NCI-H2227 treated with DMSO at 0.1 percent for 48 hours (cell line): ENCODE data around the gene CCR8.
"Not testable (repeated sequence)": the region's sequence is repeated elsewhere in the genome, so short reads cannot be mapped to it uniquely, and the experiment has no call there.

Source experiments
- DNase-seq: peaks from one replicate; lab custom pipeline; 2025; lab: John Stamatoyannopoulos, UW

Gene CCR8

GRCh38 chr3:39315420-39315819 lies 14.1 kb upstream of the CCR8 start:
- no peak for DNase-seq

GRCh38 chr3:39317571-39318169 lies 11.8 kb upstream of the CCR8 start:
- DNase-seq, result no peak

GRCh38 chr3:39318301-39318700 lies 11.2 kb upstream of the CCR8 start:
- DNase-seq, result no peak

GRCh38 chr3:39319249-39319648 lies 10.3 kb upstream of the CCR8 start:
- no peak for DNase-seq

DNA sequence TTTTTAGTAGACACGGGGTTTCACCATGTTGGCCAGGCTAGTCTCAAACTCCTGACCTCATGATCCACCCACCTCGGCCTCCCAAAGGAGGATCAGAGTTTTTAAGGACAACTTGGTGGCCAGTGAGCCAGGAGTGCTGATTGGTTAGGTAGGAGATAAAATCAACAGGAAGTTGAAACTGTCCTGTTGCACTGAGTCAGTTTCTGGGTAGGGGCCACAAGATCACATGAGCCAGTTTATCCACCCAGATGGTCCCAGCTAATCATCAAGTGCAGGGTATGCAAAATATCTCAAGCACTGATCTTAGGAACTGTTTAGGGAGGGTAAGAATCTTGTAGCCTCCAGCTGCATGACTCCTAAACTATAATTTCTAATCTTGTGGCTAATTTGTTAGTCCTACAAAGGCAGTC lies 7.9 kb upstream of the CCR8 start:
- not testable (repeated sequence) for DNase-seq

DNA sequence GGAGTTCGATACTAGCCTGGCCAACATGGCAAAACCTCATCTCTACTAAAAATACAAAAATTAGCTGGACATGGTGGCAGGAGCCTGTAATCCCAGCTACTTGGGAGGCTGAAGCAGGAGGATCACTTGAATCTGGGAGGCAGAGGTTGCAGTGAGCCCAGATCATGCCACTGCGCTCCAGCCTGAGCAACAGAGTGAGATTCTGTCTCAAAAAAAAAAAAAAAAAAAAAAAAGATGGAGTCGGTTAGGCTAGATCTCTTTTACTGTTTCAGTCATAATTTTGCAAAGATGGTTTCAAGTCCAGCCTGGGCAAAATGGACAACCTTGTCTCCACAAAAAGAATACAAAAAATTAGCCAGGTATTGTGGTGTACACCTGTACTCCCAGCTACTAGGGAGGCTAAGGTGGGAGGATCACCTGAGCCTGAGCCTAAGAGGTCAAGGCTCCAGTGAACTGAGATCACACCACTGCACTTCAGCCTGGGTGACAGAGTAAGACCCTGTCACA lies 7.2 kb upstream of the CCR8 start:
- not testable (repeated sequence) for DNase-seq

GRCh38 chr3:39322936-39323335 lies 6.6 kb upstream of the CCR8 start:
- no peak for DNase-seq

DNA sequence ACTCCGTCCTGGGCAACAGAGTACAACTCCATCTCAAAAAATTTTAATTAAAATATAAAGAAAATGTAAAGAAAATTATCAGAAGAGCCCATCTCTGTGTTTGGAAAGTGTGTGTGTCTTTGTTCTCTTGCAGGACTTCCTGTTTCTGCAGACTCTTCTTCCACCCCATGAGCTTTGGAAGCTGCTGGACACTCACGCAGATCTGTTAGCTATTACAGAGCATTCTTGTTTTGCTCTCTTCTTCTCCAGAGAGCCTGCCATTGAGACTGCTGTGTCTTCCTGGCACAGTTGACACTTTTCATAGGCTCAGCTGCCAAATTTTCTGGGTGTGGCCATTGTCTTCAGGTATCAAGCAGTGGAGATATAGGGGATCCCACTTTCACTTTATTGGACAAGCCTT lies 6.0 kb upstream of the CCR8 start:
- DNase-seq, result no peak

DNA sequence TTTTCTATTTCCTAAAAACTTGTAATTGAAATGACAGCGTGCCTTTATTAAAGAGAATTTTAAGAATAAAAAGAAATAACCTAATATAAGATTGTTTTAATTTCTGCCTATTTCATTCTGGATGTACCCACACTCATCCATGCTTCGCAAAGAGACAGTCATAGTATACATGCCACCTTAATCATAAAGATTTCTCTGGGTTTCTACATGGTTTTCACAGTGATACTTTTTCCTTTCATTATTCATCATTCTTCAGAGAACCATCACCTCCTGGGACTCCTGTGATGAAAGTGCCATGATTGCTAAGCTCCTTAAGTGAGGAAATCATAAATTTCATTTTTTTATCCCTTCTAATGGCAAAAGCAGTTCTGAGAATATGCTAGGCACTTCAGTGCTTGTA lies 4.3 kb upstream of the CCR8 start:
- no peak for DNase-seq

GRCh38 chr3:39327053-39327745 lies 2.3 kb upstream of the CCR8 start:
- no peak for DNase-seq

DNA sequence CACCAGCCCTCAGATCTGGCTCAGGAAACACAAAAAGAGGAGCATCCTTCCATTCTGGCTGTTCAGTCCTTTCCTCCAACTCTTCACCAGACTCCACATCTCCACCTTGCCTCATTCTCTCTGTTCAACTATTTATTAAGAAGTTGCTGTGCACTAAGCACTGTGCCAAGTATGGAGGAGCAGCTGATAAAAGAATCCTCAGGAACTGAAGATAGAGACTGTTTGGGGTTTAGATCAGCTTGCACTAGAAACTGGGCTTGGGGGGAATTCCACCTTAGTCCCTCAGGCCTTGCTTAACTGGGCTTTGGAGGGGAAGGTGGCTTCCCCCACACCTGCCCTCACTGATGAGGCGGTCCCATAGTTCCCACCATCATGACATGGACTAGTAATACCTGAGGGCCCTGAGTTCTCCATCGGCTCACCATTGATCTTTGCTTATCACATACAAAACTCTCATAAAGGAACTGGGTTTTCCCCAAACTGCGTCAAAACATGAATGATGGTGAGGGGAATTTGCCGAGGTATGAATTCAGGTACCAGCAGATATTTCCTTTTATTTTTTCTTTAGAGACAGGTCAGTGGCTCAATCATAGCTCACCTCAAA lies 1.7 kb upstream of the CCR8 start:
- no peak for DNase-seq

DNA sequence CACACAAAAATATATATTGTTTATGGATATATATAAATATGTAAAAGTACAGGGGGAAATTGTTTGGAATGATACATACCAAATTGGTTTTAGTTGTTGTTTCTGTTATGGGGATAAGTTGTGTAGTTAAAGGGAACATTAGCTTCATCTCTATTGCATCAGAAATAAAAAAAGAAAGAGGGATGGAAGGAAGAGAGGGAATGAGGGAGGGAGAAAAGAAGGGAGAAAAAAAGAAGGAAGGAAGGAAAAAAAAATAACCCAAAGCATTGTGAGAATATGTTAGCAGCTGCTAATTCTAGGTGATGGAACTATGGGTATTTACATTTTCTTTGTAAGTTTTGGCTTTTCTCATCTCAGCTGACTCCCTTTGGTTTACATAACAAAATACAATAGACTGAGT lies 1.3 kb downstream of the CCR8 start:
- DNase-seq, result no peak

GRCh38 chr3:39332525-39332924 lies 3.0 kb downstream of the CCR8 start:
- no peak for DNase-seq

- DNase-seq, result no peak
Observed at GRCh38 chr3:39333607-39334006, 4.1 kb downstream of the CCR8 start.

GRCh38 chr3:39334205-39334604 lies 4.7 kb downstream of the CCR8 start:
- no peak for DNase-seq

DNA sequence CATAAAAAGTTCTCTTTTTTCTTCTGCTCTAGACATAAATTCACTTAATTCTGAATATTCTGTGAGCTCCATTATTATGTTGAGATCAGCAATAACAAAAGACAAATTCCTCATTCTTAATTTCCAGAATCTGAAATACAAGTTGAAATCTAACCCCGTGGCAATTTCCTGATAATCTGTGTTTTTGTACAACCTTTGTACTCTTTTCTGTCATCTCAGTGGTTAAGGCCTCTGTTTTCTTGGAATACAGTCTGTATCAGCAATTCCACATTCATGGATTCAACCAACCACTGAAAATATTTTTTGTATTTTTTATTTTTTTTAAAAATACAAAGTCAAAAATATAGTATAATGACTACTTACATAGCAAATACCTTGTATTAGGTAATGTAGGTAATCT lies 8.7 kb downstream of the CCR8 start:
- DNase-seq, result no peak

GRCh38 chr3:39339086-39339485 lies 9.6 kb downstream of the CCR8 start:
- DNase-seq, result no peak

- DNase-seq, result no peak
Observed at GRCh38 chr3:39343076-39343717, 13.7 kb downstream of the CCR8 start.

DNA sequence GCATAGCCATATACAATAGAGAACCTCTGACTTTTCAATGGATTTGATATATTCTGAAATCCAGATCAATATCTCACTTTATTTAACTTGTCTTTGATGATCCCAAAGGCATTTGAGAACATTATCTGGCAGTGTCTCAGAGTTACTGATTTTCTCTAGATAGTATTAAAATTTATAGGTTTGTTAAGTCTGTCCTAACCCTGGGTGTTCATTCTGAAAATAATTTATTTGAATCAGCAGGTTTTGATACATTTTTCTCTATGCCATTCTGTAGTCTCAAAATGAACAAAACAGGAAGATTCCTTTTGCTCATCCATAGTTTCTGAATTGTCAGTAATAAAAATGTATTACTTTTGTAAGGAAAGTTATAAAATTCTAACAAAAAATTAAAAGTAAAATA lies 14.3 kb downstream of the CCR8 start:
- DNase-seq, result no peak

DNA sequence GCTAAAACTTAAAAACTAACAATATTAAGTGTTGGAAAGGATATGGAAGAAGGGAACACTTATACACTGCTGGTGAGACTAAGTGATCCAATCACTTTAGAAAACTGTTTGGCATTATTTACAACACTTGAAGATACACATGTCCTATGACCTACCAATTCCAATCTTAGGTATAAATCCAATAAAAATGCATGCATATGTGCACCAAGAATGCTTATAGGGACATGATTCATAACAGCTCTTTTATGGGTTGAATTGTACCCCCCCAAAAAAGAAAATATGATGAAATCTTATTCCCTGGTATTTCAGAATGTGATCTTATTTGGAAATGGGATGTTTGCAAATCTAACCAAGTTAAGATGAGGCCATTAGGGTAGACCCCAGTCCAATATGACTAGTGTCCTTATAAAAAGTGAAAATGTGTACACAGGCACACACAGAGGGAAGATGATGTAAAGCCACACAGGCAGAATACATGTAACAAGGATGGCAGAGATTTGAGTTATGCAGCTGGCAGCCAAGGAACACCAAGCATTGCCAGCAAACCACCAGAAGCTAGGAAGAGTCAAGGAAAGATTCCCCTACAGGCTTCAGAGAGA lies 15.3 kb downstream of the CCR8 start:
- DNase-seq, result no peak

- no peak for DNase-seq
Observed at GRCh38 chr3:39346785-39347585, 17.5 kb downstream of the CCR8 start.

DNA sequence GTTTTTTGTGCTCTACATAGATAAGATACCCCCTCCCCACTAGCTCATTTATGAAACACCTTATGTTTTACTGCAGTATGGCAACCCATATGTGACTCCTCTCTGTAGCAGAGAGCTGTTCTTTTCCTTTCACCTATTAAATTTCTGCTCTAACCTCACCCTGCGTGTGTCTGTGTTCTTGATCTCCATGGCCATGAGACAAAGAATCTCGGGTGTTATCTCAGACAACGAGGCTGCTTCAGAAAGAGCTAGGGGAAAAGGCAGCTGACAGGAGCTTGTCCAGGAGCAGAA lies 18.0 kb downstream of the CCR8 start:
- no peak for DNase-seq
